K562 (cell line): ENCODE measurements around the gene MRPL9. TPM values are rescaled to one million over a fixed set of nuclear protein-coding genes. Genes with fewer than 3 reads are reported as not detected.

Source experiments
- BCOR ChIP-seq: fragments of 450-650 bp; IDR thresholded peaks from 2 replicates; pipeline ENCODE4 v1.6.1; 2016
- CBX1 ChIP-seq: sonication (generic); IDR thresholded peaks from 2 replicates; pipeline ENCODE4 v1.6.1; 2016; ENCODE audit warnings: antibody characterized with exemption, low read depth, mild to moderate bottlenecking
- CREBBP ChIP-seq: IDR thresholded peaks from one replicate; pipeline ENCODE4 v1.6.1; 2012; ENCODE audit warnings: low read depth, mild to moderate bottlenecking, control low read depth, inconsistent platforms, low read length
- CSDE1 ChIP-seq, 2 experiments: fragments of 450-650 bp; IDR thresholded peaks; 2 replicates each; pipeline ENCODE4 v1.6.1; 2016; ENCODE audit warnings: mild to moderate bottlenecking in 1 of 2
- DMBX1 ChIP-seq: fragments of 250-450 bp; sonication (Bioruptor Pico); IDR thresholded peaks from 2 replicates; pipeline ENCODE4 v1.8.0; 2022; ENCODE audit warnings: inconsistent platforms, mild to moderate bottlenecking, moderate library complexity, borderline replicate concordance
- ELF2 ChIP-seq: fragments of 250-450 bp; sonication (Bioruptor Pico); IDR thresholded peaks from 2 replicates; pipeline ENCODE4 v1.5.0; 2021; ENCODE audit warnings: mild to moderate bottlenecking
- GATA2 ChIP-seq: sonication (generic); formaldehyde crosslinking; IDR thresholded peaks from 2 replicates; pipeline ENCODE4 v1.4.0; 2020; ENCODE audit warnings: mild to moderate bottlenecking, missing genetic modification reagents
- HMG20A ChIP-seq: fragments of 450-650 bp; formaldehyde crosslinking; conservative IDR thresholded peaks from 2 replicates; pipeline ENCODE4 v1.4.0; 2020; ENCODE audit warnings: mild to moderate bottlenecking, mixed read lengths
- KDM2B ChIP-seq: fragments of 250-450 bp; sonication (Bioruptor Pico); IDR thresholded peaks from 2 replicates; pipeline ENCODE4 v1.8.0; 2021; ENCODE audit warnings: mild to moderate bottlenecking, moderate library complexity
- LCOR ChIP-seq: sonication (generic); formaldehyde crosslinking; IDR thresholded peaks from 2 replicates; pipeline ENCODE4 v1.8.0; 2022; ENCODE audit warnings: mild to moderate bottlenecking, missing genetic modification reagents
- MAFK ChIP-seq: IDR thresholded peaks from 2 replicates; pipeline ENCODE4 v1.6.1; 2011; ENCODE audit warnings: low read length, improper control_type of control experiment
- MCM3 ChIP-seq: fragments of 450-650 bp; IDR thresholded peaks from 2 replicates; pipeline ENCODE4 v1.6.1; 2016
- NCOR1 ChIP-seq: fragments of 450-650 bp; IDR thresholded peaks from 2 replicates; pipeline ENCODE4 v1.6.1; 2016; ENCODE audit warnings: mild to moderate bottlenecking, moderate library complexity
- NFIC ChIP-seq: fragments of 450-650 bp; IDR thresholded peaks from 2 replicates; pipeline ENCODE4 v1.6.1; 2017; ENCODE audit warnings: mild to moderate bottlenecking, inconsistent platforms
- SMAD1 ChIP-seq: fragments of 150-350 bp; IDR thresholded peaks from 2 replicates; pipeline ENCODE4 v1.6.1; 2014; ENCODE audit warnings: low read length, low read depth; ENCODE audit not compliant: partially characterized antibody
- SPI1 ChIP-seq: IDR thresholded peaks from 2 replicates; pipeline ENCODE4 v1.6.1; 2011; ENCODE audit warnings: low read depth, low read length, control low read depth, borderline replicate concordance
- STAT5A ChIP-seq: IDR thresholded peaks from 2 replicates; pipeline ENCODE4 v1.6.1; 2012; ENCODE audit warnings: low read length, inconsistent platforms, borderline replicate concordance
- TEAD4 ChIP-seq, 2 experiments: sonication (generic) in 1 of 2; formaldehyde crosslinking in 1 of 2; IDR thresholded peaks; 2 replicates each; pipeline versions ENCODE4 v1.6.1 to v1.8.0; 2012 to 2022; ENCODE audit warnings: borderline replicate concordance in 1 of 2, inconsistent platforms in 1 of 2, low read length in 1 of 2, mild to moderate bottlenecking in 1 of 2, missing genetic modification reagents in 1 of 2
- ZEB2 ChIP-seq: fragments of 450-650 bp; IDR thresholded peaks from 2 replicates; pipeline ENCODE4 v1.6.1; 2016
- ZNF140 ChIP-seq: fragments of 250-450 bp; sonication (Bioruptor Pico); IDR thresholded peaks from 2 replicates; pipeline ENCODE4 v1.8.0; 2021; ENCODE audit warnings: moderate library complexity, mild to moderate bottlenecking, inconsistent platforms
- ZNF146 ChIP-seq: IDR thresholded peaks from one replicate; pipeline ENCODE4 v1.6.1; 2018; ENCODE audit warnings: missing compliant biosample characterization; ENCODE audit not compliant: unreplicated experiment
- ZNF224 ChIP-seq: sonication (generic); formaldehyde crosslinking; IDR thresholded peaks from 2 replicates; pipeline ENCODE4 v1.8.0; 2022; ENCODE audit warnings: mild to moderate bottlenecking, missing genetic modification reagents
- ZNF408 ChIP-seq: fragments of 250-450 bp; sonication (Bioruptor Pico); IDR thresholded peaks from 2 replicates; pipeline ENCODE4 v1.4.0; 2020; ENCODE audit warnings: low read depth, mild to moderate bottlenecking, moderate library complexity
- ZNF584 ChIP-seq: fragments of 200-800 bp; sonication (Bioruptor generic); IDR thresholded peaks from 2 replicates; pipeline ENCODE4 v1.6.1; 2016; ENCODE audit warnings: low read depth, mild to moderate bottlenecking, missing genetic modification characterization, missing compliant biosample characterization
- ZNF707 ChIP-seq: fragments of 250-450 bp; sonication (Bioruptor Pico); conservative IDR thresholded peaks from 2 replicates; pipeline ENCODE4 v1.8.0; 2022; ENCODE audit warnings: inconsistent platforms, mild to moderate bottlenecking, moderate library complexity
- polyA plus RNA-seq, 8 experiments: library from polyadenylated mRNA; depleted of rRNA in 4 of 8; stranded (reverse) in 5 of 8; unstranded in 3 of 8; fragments of >200 nt; fragmentation: Nextera tagmentation in 2 of 8; fragmentation: Illumina TruSeq in 1 of 8; extraction: Ambion mirVana in 2 of 8; extraction: Trizol in 1 of 8; gene quantifications; 2 replicates each; pipeline versions ENCODE4 v1.2.1 to v1.2.3, GENCODE V29; 2011 to 2014; ENCODE audit warnings: inconsistent platforms in 1 of 8, missing spikeins in 1 of 8
- total RNA-seq, 7 experiments: library from RNA; depleted of rRNA in 6 of 7; stranded (reverse); fragments of >200 nt in 6 of 7; fragmentation: Illumina TruSeq in 2 of 7; extraction: Trizol in 2 of 7; gene quantifications; 2 replicates each; pipeline versions ENCODE4 v1.2.1 to v1.2.3, GENCODE V29; 2011 to 2021; ENCODE audit warnings: low replicate concordance in 1 of 7
- TF ChIP-seq, protein P1 (sequence below): fragments of 250-450 bp; sonication (Bioruptor Pico); IDR thresholded peaks from 2 replicates; pipeline ENCODE4 v1.5.1; 2021; ENCODE audit warnings: mild to moderate bottlenecking
- TF ChIP-seq, protein P2 (sequence below), 3 experiments: fragments of 200-800 bp in 1 of 3; sonication (Bioruptor generic) in 1 of 3; sonication (generic) in 1 of 3; formaldehyde crosslinking in 1 of 3; IDR thresholded peaks; 2 replicates each; pipeline versions ENCODE4 v1.6.1 to v1.8.0; 2016 to 2022; ENCODE audit warnings: mild to moderate bottlenecking in 2 of 3, missing compliant biosample characterization in 2 of 3, missing genetic modification characterization in 2 of 3, missing genetic modification reagents in 1 of 3

Gene MRPL9
- total and polyA plus RNA-seq, 9 of the 15 experiments (the other 6 are each of a cell fraction or from before 2014, with no cell fraction given) = 38.0 to 162 (median 111) TPM

GRCh38 chr1:151716771-151717631 lies 46.3 kb downstream of the MRPL9 start, which contains the start of gene CELF3 (continued):
- TF ChIP-seq CSDE1 (IDR thresholded peaks at IDR 0.05) = no peak
- TF ChIP-seq ZEB2 = 0 out of 2 replicates have a peak, but pooled peaks have one; percentile 28
- TF ChIP-seq GATA2 = no peak; the same call in 1 of the 2 replicates
- peak; percentile 9; the same call in 1 of the 2 replicates for TF ChIP-seq STAT5A
- peak; percentile 36; the same call in 1 of the 2 replicates for TF ChIP-seq NFIC
- no peak for TF ChIP-seq MCM3
- no peak for TF ChIP-seq MAFK
- TF ChIP-seq, protein P1, sequence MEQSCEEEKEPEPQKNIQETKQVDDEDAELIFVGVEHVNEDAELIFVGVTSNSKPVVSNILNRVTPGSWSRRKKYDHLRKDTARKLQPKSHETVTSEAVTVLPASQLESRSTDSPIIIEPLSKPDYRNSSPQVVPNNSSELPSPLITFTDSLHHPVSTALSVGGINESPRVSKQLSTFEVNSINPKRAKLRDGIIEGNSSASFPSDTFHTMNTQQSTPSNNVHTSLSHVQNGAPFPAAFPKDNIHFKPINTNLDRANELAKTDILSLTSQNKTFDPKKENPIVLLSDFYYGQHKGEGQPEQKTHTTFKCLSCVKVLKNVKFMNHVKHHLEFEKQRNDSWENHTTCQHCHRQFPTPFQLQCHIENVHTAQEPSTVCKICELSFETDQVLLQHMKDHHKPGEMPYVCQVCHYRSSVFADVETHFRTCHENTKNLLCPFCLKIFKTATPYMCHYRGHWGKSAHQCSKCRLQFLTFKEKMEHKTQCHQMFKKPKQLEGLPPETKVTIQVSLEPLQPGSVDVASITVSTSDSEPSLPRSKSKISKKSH = no peak
- TF ChIP-seq NCOR1 = peak; percentile 46; the same call in 1 of the 2 replicates
- no peak for TF ChIP-seq ZNF224 (CRISPR knock-in tag)
- no peak for TF ChIP-seq BCOR
- no peak for TF ChIP-seq ZNF584 (CRISPR knock-in tag)
- TF ChIP-seq KDM2B (CRISPR knock-in tag) = no peak
- TF ChIP-seq, protein P2, sequence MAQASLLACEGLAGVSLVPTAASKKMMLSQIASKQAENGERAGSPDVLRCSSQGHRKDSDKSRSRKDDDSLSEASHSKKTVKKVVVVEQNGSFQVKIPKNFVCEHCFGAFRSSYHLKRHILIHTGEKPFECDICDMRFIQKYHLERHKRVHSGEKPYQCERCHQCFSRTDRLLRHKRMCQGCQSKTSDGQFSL (CRISPR knock-in tag; IDR thresholded peaks at IDR 0.05) = no peak
- TF ChIP-seq, protein P2 (tag; IDR thresholded peaks at IDR 0.05) = 0 out of 4 replicates have a peak, but pooled peaks of 1 of the 2 experiments have one; percentile 44
- no peak for TF ChIP-seq ZNF707 (CRISPR knock-in tag)
- TF ChIP-seq ELF2 (CRISPR knock-in tag) = no peak
- TF ChIP-seq TEAD4 (IDR thresholded peaks at IDR 0.05; ENCODE audit: low read length) = peak; percentile 63
- no peak for TF ChIP-seq TEAD4 (CRISPR knock-in tag; IDR thresholded peaks at IDR 0.05; ENCODE audit: borderline replicate concordance)
- no peak for TF ChIP-seq SMAD1
- 0 out of 2 replicates have a peak, but pooled peaks have one; percentile 22 for TF ChIP-seq DMBX1 (CRISPR knock-in tag)
- no peak for TF ChIP-seq CREBBP
- TF ChIP-seq HMG20A (CRISPR knock-in tag) = no peak
- TF ChIP-seq ZNF146 (CRISPR knock-in tag) = no peak
- no peak for TF ChIP-seq CBX1
- TF ChIP-seq LCOR (CRISPR knock-in tag) = 0 out of 2 replicates have a peak, but pooled peaks have one; percentile 43
- no peak for TF ChIP-seq ZNF408
- TF ChIP-seq SPI1 = no peak
- TF ChIP-seq ZNF140 (CRISPR knock-in tag) = no peak
